Measurements from ENCODE around the gene NFIC.
"Not testable (repeated sequence)": the region's sequence is repeated elsewhere in the genome, so short reads cannot be mapped to it uniquely, and the experiment has no call there.

- TF ChIP-seq, protein P1, sequence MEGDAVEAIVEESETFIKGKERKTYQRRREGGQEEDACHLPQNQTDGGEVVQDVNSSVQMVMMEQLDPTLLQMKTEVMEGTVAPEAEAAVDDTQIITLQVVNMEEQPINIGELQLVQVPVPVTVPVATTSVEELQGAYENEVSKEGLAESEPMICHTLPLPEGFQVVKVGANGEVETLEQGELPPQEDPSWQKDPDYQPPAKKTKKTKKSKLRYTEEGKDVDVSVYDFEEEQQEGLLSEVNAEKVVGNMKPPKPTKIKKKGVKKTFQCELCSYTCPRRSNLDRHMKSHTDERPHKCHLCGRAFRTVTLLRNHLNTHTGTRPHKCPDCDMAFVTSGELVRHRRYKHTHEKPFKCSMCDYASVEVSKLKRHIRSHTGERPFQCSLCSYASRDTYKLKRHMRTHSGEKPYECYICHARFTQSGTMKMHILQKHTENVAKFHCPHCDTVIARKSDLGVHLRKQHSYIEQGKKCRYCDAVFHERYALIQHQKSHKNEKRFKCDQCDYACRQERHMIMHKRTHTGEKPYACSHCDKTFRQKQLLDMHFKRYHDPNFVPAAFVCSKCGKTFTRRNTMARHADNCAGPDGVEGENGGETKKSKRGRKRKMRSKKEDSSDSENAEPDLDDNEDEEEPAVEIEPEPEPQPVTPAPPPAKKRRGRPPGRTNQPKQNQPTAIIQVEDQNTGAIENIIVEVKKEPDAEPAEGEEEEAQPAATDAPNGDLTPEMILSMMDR (IDR thresholded peaks at IDR 0.05) = not testable (repeated sequence)
- not testable (repeated sequence) for TF ChIP-seq POLR2A (IDR thresholded peaks at IDR 0.05; ENCODE audit: low read depth); POLR2AphosphoS5 (IDR thresholded peaks at IDR 0.05); EP300 (IDR thresholded peaks at IDR 0.05)
These were observed 141.8 kb downstream of the NFIC start for GRCh38 chr19:3508121-3508661.
